AG04449 (cell line): Measurements from ENCODE around the gene CCDC91.

Source experiments
- CTCF ChIA-PET: fragments of 350-600 bp; formaldehyde crosslinking; extraction: SDS; loops from one replicate; lab custom pipeline; 2021; ENCODE audit warnings: antibody characterized with exemption; lab: Yijun Ruan, JAX
- POLR2A ChIA-PET: fragments of 400-600, 350-600 bp; formaldehyde crosslinking; extraction: SDS; loops from one replicate; lab custom pipeline; 2020; ENCODE audit warnings: antibody characterized with exemption, inconsistent platforms; lab: Yijun Ruan, JAX
- DNase-seq: peaks from one replicate; pipeline ENCODE4 v3.0.0-alpha.2; 2010; ENCODE audit warnings: low read depth, low spot score
- H3K4me3 ChIP-seq: 2 replicates; pipeline ENCODE4 v1.5.1; 2011; ENCODE audit warnings: low read depth, mild to moderate bottlenecking, control low read depth, low read length
- TF ChIP-seq, protein P1 (sequence below): IDR thresholded peaks from one replicate; pipeline ENCODE4 v1.5.1; 2011; ENCODE audit warnings: mild to moderate bottlenecking, moderate library complexity, low read length, control low read depth, inconsistent platforms; ENCODE audit not compliant: insufficient read depth; ENCODE audit errors: missing control alignments

Gene CCDC91

DNA sequence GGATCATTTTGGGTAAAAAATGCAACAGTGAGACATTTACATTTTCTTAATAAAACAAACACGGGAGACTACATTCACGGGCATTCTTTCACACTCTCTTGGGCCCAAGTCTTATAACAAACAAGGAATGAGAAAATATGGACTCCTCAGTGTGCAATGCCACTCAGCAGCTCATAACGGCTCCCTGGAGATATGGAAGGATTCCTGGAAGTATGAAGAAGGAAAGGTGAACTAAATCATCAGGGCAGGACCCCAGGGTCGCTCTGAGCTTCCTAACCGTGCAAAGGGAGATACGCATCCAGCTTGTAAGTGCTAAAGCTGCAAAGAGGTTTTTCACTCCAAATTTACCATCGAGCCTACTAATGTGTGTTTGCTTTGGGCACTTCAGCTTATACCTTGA, 33.5 kb upstream of the CCDC91 start:
- DNase-seq, result no peak
- CTCF ChIA-PET, result interaction anchor here (1.3 to 2.4 kb wide), 2 partner anchors 13 to 17 kb away, joined by 4 to 8 read pairs; no protein-coding TSS in a partner anchor
- POLR2A ChIA-PET, result no interaction called here
- TF ChIP-seq, protein P1, sequence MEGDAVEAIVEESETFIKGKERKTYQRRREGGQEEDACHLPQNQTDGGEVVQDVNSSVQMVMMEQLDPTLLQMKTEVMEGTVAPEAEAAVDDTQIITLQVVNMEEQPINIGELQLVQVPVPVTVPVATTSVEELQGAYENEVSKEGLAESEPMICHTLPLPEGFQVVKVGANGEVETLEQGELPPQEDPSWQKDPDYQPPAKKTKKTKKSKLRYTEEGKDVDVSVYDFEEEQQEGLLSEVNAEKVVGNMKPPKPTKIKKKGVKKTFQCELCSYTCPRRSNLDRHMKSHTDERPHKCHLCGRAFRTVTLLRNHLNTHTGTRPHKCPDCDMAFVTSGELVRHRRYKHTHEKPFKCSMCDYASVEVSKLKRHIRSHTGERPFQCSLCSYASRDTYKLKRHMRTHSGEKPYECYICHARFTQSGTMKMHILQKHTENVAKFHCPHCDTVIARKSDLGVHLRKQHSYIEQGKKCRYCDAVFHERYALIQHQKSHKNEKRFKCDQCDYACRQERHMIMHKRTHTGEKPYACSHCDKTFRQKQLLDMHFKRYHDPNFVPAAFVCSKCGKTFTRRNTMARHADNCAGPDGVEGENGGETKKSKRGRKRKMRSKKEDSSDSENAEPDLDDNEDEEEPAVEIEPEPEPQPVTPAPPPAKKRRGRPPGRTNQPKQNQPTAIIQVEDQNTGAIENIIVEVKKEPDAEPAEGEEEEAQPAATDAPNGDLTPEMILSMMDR, result no peak
- no peak overlapping the region for H3K4me3 ChIP-seq

DNA sequence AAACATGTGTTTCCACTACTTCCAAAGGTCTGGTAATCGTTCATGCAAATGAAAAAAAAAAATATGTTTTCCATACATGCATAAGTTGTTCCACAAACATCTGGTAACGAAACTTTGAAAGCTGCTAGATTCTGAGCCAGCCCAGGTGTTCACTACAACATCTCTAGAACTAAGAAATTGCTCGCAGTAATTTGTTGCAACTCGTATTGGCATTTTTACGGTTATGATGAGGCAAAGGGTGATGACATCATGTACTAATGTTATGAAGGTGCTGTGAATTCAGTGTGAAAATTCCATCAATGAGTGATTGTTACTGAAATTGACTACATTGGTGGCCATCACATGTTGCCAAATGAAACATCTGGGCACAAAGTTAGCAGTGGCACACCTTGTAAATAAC, 31.9 kb upstream of the CCDC91 start:
- no peak for DNase-seq
- CTCF ChIA-PET, result no interaction called here
- POLR2A ChIA-PET, result no interaction called here
- H3K4me3 ChIP-seq, result no peak overlapping the region
- TF ChIP-seq, protein P1, result no peak

DNA sequence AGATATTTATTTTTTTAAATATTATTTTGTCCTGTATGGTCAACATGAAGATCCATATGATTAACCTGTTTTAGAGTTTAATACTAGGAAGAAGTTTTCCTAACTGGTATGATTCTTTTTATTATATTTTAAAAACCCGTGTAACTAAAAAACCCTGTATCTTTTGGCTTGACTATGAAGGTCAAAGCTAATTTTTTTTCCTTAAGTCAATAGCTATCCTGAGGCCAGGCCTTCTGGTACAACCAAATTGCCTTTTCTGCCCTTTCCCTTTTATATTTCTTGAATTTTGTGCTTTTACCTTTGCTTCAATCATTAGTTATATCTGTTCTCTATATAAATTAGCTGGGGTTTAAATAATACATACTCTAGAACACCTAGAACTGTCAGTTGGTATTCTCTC, 30.6 kb upstream of the CCDC91 start:
- TF ChIP-seq, protein P1, result no peak
- no peak overlapping the region for H3K4me3 ChIP-seq
- DNase-seq, result no peak
- POLR2A ChIA-PET, result no interaction called here
- CTCF ChIA-PET, result interaction anchor here (2.5 kb wide), 1 partner anchor 12 kb away, joined by 10 read pairs; no protein-coding TSS in a partner anchor

DNA sequence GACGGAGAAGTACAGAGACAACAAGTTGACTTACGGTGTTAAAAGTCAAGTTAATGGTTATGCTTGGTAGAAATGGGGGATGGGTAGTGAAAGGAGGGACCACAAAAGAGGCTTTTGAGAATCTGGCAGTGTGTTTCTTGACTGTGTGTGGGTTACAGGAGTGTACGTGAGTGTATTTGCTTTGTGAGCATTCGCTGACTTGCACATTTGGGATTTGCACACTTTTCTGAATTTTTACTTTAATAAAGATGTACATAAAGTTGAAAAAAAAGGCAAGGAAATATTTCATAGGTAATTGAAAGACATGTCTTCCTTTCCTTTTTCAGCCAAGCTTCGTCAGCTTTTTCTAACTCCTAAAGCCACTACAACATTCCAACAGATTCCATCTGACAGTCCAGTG, 28.6 kb upstream of the CCDC91 start:
- ChIA-PET POLR2A (no interaction called here), CTCF (interaction anchor here (0.9 kb wide), 1 partner anchor 10 kb away, joined by 3 read pairs; no protein-coding TSS in a partner anchor)
- TF ChIP-seq, protein P1, result no peak
- no peak for DNase-seq
- H3K4me3 ChIP-seq, result no peak overlapping the region

DNA sequence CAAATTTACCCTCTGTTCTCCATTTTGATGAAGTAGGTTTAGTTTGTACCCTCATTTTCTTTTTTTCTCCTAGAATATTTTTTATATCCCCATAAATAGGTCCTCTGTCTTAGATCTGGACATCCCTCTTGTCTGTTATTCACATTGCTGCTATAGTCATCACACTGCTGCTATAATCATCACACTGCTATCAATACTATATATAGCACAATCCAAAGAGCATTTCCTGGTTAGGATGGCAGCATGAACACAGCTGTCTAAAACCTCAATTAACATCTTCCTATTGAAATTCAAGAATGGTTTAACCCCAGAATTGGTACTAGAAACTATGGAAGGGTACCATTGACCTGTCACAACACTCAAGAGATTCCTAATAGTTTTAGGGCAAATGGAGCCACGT, 27.6 kb upstream of the CCDC91 start:
- DNase-seq, result no peak
- no peak overlapping the region for H3K4me3 ChIP-seq
- POLR2A ChIA-PET, result no interaction called here
- TF ChIP-seq, protein P1, result no peak
- CTCF ChIA-PET, result no interaction called here

DNA sequence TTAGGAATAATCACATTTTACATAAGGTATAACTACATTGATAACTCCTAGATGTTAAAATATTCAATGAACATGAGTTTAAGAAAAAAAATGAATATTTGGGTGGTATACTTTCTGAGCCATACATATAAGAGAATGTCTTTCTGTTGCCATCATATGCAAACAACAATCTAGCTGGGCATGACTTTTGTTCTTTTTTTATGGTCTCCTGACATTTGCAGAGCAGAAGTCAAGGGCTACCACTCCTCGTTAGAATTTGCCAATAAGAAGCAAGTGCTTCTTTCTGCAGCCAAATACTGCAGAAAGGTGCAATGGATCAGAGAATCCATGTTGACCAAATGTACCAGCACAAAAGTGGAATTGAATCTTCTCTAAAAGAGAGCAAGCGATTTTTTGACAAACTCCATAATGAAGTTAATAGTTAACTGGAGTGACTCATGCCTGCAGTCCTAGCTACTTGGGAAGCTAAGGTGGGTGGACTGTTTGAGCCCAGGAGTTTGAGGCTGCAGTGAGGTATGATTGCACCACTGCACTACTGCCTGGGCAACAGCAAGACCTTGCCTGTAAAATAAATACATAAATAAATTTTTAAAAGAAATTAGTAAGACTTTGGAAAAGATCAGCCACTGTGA, 25.5 kb upstream of the CCDC91 start:
- no peak for DNase-seq
- TF ChIP-seq, protein P1, result no peak
- POLR2A ChIA-PET, result no interaction called here
- no peak overlapping the region for H3K4me3 ChIP-seq
- CTCF ChIA-PET, result no interaction called here
